CD4-positive, alpha-beta T cell treated with Interleukin-15 for 1 hour (primary cell): ENCODE results near the gene POU6F1.
"Not testable (repeated sequence)": the region's sequence is repeated elsewhere in the genome, so short reads cannot be mapped to it uniquely, and the experiment has no call there.

Experiments used
- DNase-seq: peaks from one replicate; pipeline ENCODE4 v3.0.0-alpha.2; 2020

The POU6F1 gene

DNA sequence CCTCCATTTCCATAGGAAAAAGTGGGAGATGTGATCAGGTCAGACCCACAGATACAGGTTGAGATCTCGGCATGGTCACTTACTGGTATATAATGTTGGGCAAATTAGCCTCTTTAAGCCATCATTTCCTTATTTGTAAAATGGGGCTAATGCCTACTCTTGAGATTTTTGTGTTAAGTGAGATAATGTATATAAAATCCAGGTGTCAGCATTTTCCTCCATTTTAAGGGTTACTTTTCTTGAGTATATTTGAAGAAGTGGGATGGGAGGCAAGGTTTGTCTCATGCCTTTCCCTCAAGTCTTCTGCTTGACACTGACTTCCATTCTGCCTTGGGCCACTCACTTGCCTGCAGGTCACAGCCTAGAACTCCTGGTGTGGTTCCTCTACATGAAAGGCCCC is 10.1 kb upstream of the POU6F1 start:
- DNase-seq: no peak

GRCh38 chr12:51227112-51227511 is 9.2 kb upstream of the POU6F1 start:
- not testable (repeated sequence) for DNase-seq

DNA sequence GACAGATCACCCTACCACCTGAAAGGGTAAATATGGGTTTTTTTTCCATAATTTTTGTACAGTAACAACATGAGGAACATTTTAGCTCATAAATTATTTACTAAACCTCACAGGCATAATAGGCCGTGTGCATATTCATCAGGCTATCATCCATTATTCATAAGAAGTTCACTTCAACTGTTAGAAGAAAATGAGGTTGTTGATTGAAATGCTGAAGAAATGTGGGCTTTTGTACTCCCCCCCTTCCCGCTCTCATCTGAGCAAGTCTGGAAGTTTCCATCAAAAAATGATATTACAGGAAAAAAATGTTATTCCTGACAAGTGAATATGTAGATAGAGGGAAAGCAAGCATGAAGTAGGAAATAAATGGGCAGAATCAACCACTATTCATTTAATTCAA is 7.9 kb upstream of the POU6F1 start:
- no peak for DNase-seq

DNA sequence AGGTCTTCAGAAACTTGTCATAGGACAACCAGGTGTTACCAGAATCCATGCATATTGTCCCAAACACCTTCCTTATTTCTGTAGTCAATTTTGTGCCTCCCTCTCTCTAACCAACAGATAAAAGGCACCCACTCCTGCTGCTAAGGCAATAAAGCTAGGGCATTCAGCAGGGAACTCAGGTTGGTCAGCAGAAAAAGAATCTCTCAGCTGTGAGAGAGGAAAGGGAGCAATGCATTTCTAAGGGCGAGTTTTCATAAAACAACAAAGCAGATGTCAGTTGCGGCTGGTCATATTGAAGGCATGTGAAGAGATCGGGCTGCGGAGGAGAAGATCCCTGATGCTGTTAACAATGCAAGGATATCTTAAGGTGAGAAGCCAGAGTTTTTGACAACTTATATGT is 7.4 kb upstream of the POU6F1 start:
- no peak for DNase-seq

DNA sequence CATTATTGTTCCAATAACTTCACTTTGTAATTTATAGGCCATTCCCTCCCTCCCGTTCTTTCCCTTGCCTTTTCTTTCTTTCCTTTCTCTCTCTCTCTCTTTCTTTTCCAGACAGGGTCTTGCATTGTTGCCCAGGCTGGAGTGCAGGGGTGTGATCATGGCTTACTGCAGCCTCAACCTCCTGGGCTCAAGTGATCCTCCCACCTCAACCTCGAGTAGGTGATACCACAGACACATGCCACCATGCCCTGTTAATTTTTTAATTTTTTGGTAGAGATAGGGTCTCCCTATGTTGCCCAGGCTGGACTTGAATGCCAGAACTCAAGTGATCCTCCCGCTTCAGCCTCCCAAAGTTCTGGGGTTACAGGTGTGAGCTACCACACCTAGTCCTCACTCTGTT is 6.8 kb upstream of the POU6F1 start:
- DNase-seq: no peak

DNA sequence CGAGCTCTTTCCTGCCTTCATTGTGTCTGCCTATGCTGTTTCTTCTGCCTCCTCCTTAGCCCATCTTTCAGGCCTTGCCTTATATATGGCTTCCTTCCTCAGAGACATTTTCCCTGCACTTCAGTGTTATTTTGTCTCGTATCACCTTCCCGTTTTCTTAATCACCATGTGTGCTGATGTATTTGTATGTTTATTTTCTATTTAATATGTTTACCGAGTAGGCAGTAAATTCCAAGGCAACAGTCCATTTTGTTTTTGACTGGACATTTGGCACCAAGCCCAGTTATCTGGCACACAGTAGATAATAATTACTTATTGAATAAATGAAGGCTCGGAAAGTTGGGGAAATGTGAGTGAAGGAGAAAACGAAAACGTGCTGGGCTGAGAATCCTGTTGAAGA is 4.6 kb upstream of the POU6F1 start:
- DNase-seq: no peak

- not testable (repeated sequence) for DNase-seq
These were observed 2.0 kb upstream of the POU6F1 start for GRCh38 chr12:51219857-51220256.

GRCh38 chr12:51219322-51219721 is 1.5 kb upstream of the POU6F1 start:
- no peak for DNase-seq

- no peak for DNase-seq
These were observed 822 bp upstream of the POU6F1 start for GRCh38 chr12:51218607-51219161.

- peak; percentile 71 for DNase-seq
These were observed 512 bp downstream of the POU6F1 start for GRCh38 chr12:51217133-51217967.

DNA sequence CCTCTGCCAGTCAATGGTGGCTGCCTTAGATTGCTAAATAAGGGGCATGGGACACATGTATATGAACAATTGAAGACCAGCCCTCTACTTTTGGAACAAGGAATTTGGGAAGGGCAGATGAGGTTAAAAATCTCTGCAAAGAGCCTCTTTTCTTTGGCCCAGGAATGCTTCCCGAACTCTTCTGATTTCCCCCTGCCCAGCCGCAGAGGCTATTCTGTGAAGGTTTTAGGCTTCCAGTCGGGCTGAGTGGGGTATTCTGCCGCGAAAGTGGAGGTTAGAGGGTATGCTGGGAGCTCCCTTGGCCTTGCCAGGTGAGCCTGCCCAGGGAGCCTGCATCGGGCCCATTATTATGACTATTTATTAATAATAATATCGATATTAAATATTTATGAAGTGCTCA is 1.2 kb downstream of the POU6F1 start:
- no peak for DNase-seq

DNA sequence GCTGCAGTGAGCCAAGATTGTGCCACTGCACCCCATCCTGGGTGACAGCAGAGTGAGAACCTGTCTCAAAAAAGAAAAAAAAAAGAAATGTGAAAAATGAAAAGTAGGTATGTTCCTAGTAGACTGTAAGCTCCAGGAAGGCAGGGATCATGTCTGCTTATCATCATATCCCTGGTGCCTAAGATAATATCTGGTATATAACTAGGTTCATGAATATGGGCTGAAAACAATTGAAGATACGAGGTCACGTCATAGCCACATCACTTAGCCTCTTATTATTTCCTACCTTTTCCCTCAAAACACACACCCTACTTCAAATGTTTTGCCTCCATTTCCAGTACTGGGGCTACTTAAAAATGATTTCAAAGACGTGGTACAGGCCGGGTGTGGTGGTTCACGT is 3.0 kb downstream of the POU6F1 start:
- DNase-seq: no peak

- DNase-seq: no peak
These were observed 7.0 kb downstream of the POU6F1 start for GRCh38 chr12:51210690-51211395.

GRCh38 chr12:51209259-51209658 is 8.6 kb downstream of the POU6F1 start:
- DNase-seq: no peak

DNA sequence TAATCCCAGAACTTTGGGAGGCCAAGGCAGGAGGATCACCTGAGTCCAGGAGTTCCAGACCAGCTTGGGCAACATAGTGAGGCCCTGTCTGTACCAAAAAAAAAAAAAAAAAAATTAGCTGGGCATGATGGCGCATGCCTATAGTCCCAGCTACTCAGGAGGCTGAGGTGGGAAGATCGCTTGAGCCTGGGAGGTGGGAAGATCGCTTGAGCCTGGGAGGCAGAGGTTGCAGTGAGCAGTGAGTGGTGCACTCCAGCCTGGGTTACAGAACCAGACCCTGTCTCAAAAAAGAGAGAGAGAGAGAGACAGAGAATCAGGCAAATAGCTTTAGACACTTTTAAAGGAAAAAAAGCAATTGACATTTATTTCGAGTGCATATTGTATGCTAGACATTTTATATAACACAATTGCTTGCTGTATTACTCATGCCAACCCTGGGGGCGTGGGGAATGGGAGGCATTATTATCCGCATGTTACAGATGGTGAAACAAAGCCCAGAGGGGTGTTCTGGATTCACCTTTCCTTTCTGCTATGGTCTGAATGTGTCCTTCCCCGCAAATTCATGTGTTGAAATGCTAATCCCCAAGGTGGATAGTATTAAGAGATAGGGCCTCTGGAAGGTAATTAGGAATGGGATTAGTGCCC is 9.7 kb downstream of the POU6F1 start:
- DNase-seq: no peak

DNA sequence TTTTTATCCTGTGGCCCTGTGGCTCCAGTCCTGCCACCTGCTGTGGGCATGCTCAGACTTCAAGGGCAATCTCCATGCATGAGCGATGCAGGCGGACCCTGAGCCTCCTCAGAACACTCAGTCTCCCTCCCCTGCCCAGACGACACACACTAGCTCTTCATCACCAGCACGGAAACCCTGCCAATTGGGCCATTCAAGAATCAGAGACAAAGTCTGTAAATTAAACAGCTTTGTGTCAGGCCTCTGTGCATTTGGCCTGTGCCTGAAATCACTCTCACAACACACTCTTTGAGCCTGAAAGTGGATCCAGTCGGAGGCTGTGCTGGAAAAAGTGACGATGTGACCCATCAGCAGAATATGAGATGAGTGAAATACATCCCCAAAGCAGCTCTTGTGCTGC is 12.5 kb downstream of the POU6F1 start:
- no peak for DNase-seq

GRCh38 chr12:51202718-51203117 is 15.1 kb downstream of the POU6F1 start:
- no peak for DNase-seq

DNA sequence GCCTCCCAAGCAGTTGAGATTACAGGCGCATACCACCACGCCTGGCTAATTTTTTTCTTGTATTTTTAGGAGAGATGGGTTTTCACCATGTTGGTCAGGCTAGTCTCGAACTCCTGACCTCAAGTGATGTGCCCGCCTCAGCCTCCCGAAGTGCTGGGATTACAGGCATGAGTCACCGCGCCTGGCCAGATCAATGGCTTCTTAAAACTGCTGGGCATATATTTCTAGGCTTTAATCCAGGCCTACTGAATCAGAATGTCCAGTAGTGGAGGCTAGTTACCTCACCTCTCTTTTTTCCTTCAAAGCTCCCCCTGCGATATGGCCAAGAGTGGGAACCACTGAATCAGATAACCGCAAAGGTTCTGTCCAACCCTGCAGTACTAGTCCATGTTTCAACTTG is 17.1 kb downstream of the POU6F1 start:
- no peak for DNase-seq

DNA sequence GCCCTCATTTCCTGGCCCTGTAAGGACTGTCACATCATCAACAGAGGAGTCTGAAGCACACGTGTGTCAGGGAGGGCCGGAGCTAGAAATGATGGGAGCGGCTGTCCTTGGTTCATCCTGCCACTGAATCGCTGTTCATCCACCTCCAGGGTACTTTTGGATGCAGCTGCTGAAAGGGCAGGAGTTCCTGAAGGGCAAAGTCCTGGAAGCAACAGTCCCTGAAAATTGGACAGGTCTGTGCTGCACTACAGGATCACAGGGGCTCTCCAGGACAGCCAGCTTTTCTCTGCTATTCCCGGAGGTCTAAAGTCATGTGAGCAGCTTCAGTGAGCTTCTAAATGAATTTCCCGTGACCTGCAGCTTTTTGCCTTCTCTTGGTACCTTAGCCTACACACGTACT is 17.7 kb downstream of the POU6F1 start:
- DNase-seq: no peak

- DNase-seq: no peak
These were observed 18.4 kb downstream of the POU6F1 start for GRCh38 chr12:51199366-51199945.

DNA sequence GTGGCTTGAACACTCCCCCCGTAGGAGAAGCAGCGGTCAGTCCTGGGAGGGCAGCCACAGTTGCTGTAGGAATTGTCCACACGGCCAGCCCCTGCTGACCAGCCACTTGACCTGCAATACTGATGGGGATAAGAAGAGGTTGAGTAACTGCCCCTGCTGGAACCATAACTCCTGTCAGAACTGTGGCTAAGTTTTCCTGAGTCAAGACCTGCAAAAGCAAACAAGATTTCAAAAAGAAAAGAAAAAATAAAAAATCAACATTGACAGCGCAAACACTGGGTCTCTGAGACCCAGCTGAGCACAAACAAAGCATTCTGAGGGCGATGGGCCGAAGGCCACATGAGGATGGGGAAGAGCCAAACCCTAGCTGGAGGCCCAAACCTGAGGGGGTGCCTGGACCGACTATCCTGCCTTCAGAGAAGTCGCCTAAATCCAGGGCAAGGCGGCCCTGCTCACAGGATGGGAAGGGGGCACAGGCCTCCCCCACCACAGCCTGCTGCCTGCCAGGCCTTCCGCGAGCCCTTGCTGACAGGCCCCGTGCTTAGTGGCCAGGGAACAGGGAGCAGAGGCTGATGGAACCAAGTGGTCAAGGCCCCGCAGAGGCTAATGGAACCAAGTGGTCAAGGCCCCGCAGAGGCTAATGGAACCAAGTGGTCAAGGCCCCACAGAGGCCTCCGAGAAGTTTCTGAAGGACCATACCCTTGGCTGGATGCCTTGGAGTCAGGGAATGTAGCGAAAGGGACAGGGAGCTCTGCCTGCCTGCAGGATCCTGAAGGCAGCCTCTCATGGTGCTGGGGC is 19.1 kb downstream of the POU6F1 start:
- DNase-seq: no peak
